HG03520 (cell line): ENCODE measurements around the gene POLR2H.

ENCODE experiments used
- ATAC-seq: cut with Tn5 transposase; IDR thresholded peaks from one replicate; pipeline ENCODE4 v1.9.1; 2021; ENCODE audit warnings: mild to moderate bottlenecking, moderate library complexity; ENCODE audit not compliant: unreplicated experiment

Gene POLR2H

GRCh38 chr3:184352149-184352785 is 9.2 kb upstream of the POLR2H start:
- ATAC-seq = no peak

GRCh38 chr3:184352897-184353545 is 8.5 kb upstream of the POLR2H start:
- no peak for ATAC-seq

- ATAC-seq = no peak
These were observed 8.0 kb upstream of the POLR2H start for GRCh38 chr3:184353546-184353941.

GRCh38 chr3:184354121-184354728 is 7.3 kb upstream of the POLR2H start:
- ATAC-seq = no peak

GRCh38 chr3:184354754-184355153 is 6.8 kb upstream of the POLR2H start:
- no peak for ATAC-seq

GRCh38 chr3:184355261-184356040 is 6.1 kb upstream of the POLR2H start:
- ATAC-seq = no peak

- no peak for ATAC-seq
These were observed 4.0 kb upstream of the POLR2H start for GRCh38 chr3:184357248-184358123.

GRCh38 chr3:184358124-184358767 is 3.3 kb upstream of the POLR2H start:
- ATAC-seq = no peak

- no peak for ATAC-seq
These were observed 2.6 kb upstream of the POLR2H start for GRCh38 chr3:184358921-184359350.

- no peak for ATAC-seq
These were observed 1.9 kb upstream of the POLR2H start for GRCh38 chr3:184359610-184360009.

- no peak for ATAC-seq
These were observed 1.2 kb upstream of the POLR2H start for GRCh38 chr3:184360070-184360928.

- peak; percentile 1 for ATAC-seq
These were observed 480 bp upstream of the POLR2H start for GRCh38 chr3:184360929-184361531.

GRCh38 chr3:184361932-184362667 is 590 bp downstream of the POLR2H start:
- no peak for ATAC-seq

- ATAC-seq = peak; percentile 87
These were observed 1.4 kb downstream of the POLR2H start for GRCh38 chr3:184362668-184363546.

GRCh38 chr3:184366619-184367289 is 5.2 kb downstream of the POLR2H start:
- no peak for ATAC-seq

- ATAC-seq = no peak
These were observed 6.6 kb downstream of the POLR2H start for GRCh38 chr3:184368116-184368515.
